ENCODE measurements around the gene CHPT1.

CHPT1 gene

GRCh38 chr12:101685092-101685491 is 12.3 kb upstream of the CHPT1 start:
- DNase-seq (ENCODE audit: low spot score), result no peak

- DNase-seq (ENCODE audit: low spot score), result no peak
These were observed 11.3 kb upstream of the CHPT1 start for GRCh38 chr12:101686176-101686575.

DNA sequence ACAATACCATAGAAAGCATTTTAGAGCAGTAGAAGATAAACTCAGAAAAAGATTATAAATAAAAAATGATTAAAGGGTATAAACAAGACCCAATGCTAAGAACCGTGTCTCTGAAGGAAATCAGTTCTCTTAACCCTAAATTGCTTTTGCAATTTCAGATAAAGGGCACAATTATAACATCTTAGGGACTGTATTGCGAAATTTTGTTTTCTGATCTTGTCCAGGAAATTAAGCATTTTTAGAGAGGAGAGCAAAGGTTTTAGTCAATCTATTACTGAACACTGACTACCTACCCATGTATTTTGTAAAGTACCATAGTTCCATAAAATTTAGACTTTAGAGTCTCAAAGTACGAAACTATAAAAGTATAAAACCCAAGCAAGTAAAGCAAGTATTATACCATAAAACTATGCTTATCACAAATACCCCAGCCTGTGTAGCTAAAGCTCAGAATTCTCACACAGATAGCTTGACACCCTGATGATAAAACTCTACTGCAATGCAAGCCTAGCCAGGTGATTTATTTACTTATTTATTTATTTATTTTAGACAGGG is 6.8 kb upstream of the CHPT1 start:
- no peak for DNase-seq (ENCODE audit: low spot score)

DNA sequence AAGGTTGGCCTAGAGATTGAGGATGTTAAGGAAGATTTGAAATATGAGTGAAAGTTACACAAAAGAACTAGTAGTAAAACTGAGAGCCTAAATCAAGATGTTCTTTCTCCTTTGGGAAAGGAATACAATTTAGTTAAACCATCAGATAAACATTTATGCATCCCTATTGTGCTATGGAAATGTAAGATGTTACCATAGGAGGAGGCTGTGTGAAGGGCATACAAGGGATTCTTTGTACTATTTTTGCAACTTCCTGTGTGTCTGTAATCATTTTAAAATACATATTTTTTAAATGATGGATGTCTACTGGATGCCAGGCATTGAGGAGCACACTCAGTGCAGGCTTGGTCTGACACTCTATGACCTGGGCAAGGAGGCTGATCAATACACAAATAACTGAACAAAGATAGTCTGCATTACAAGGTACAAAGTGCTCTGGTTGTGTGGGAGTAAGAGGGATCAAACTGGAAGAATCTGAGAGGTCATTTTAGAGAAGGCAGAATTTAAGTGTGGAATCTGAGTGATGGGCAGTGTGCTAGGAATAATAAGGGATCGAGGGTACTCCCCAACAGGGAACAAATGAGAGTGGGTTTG is 5.8 kb upstream of the CHPT1 start:
- DNase-seq (ENCODE audit: low spot score), result no peak

GRCh38 chr12:101694297-101694848 is 3.1 kb upstream of the CHPT1 start:
- DNase-seq (ENCODE audit: low spot score), result no peak

DNA sequence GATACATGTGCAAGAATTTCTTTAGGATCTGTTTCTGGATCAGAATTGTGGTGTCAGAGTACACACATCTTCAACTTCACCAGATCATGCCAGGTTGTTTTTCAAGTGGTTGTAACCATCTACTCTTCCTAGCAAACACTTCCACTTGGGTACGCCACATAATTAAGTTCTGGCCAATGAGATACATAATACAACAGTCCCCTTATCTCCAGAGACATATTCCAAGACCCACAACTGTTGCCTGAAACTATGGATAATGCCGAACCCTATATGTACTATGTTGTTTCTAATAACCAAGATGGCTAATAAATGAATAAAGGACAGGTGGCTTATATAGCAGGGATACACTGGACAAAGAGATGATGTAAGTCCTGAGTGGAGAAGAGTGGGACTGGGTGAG is 2.5 kb upstream of the CHPT1 start:
- no peak for DNase-seq (ENCODE audit: low spot score)

GRCh38 chr12:101695706-101696105 is 1.7 kb upstream of the CHPT1 start:
- no peak for DNase-seq (ENCODE audit: low spot score)

DNA sequence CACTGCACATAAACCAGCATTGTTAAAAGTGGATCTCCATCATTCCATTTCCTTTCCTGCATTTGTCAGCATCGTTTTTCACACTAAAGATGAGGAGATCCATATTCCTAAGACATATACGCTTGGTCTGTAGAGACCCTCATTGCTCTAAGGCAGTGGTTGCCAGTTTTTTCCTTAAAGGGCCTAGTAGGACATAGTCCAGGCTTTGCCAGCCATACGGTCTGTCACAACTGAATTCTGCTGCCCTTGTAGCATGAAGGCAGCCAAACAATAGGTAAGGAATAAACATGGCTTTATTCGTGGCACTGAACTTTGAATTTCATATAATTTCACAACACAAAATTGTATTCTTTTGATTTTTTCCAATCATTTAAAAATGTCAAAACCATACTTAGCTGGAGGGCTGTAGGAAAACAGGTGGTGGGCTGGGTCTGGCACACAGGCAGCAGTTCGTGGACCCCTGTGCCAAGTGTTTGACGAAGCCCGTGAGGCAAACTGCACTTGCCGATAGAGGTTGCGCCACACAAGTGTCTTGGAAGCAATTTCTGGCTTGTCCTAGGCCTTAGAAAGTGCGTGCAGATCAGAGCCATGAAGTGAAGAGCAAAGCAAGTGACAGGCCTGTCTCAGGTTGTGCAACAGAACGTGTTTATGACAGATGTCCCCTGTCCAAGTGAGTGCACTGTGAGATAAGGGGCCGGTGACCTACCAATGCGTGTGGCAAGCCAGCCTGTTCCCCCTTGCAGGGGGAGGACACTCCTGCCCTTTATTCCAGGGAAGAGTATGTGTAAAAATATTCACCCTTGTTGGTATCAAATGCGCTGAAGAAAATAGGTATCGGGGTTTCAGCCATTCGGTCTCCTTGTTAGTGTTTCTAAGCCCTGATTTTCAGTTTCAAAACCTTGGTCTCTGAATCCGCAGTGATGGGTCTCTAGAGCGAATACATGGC is 916 bp upstream of the CHPT1 start:
- peak; percentile 19 for DNase-seq (ENCODE audit: low spot score)

GRCh38 chr12:101697930-101698799 is 725 bp downstream of the CHPT1 start:
- DNase-seq (ENCODE audit: low spot score), result peak; percentile 79

- peak; percentile 41 for DNase-seq (ENCODE audit: low spot score)
These were observed 1.4 kb downstream of the CHPT1 start for GRCh38 chr12:101698800-101699347.

- DNase-seq (ENCODE audit: low spot score), result no peak
These were observed 2.9 kb downstream of the CHPT1 start for GRCh38 chr12:101700299-101700820.

- no peak for DNase-seq (ENCODE audit: low spot score)
These were observed 6.0 kb downstream of the CHPT1 start for GRCh38 chr12:101703487-101703886.

- no peak for DNase-seq (ENCODE audit: low spot score)
These were observed 9.0 kb downstream of the CHPT1 start for GRCh38 chr12:101706403-101706802.

DNA sequence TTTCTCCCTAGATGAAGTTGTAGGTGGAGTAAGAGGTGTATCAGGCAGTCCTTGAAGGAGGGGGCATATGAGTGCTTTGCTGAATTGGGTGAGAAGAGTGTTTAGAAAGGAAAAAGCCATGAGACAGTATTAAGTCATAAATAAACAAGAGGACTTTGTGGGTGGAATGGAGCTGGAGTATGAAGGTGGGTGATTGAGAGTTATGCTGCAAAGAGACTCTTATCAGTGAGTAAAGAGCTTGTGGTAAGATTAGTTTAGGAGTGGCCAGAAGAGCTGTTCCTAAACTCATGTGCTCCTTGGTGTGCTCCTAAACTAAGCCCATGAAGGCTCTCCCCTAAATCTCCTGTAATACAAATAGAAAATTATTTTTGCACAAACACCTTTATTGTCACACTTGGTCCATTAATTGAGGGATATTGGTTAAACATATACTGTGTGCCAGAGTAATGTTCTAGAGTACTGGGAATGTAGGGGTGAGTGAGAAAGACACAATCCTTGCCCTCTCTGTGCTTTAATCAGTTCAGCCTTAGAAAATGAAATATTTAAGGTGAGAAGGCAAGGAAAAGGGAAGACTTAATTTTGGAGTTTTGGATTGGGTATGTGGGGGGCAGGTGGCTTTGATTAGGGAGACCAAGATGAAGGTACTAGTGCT is 9.8 kb downstream of the CHPT1 start:
- DNase-seq (ENCODE audit: low spot score), result no peak

- DNase-seq (ENCODE audit: low spot score), result no peak
These were observed 12.8 kb downstream of the CHPT1 start for GRCh38 chr12:101710288-101710687.

GRCh38 chr12:101713059-101713682 is 15.7 kb downstream of the CHPT1 start:
- peak; percentile 6 for DNase-seq (ENCODE audit: low spot score)

- no peak for DNase-seq (ENCODE audit: low spot score)
These were observed 16.5 kb downstream of the CHPT1 start for GRCh38 chr12:101713930-101714329.

DNA sequence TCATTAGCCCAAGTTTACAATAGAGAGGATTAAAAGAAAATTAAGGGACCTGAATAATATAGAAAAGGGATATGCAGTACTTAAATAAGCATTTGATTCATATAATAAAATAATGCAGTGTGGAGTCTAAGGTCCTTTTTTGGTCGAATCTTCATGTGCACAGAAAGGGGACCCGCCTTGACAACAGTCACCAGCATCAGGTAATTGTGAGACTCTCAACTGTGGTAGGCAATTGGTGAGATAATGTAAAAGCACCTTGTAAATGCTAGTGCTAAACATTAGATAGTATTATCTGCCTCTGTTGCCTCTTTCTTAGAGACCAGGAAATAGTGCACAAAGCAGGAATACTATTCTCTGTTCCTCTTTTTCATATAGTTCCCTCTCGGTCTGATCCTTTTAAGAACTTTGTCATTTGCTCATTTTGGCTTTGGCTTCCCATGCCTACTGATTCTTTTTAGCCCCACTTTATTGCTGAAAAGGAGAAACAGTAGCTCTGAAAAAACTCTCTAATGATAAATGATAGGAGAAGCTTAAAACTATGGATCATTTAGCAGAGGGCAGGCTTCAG is 17.5 kb downstream of the CHPT1 start:
- no peak for DNase-seq (ENCODE audit: low spot score)

- DNase-seq (ENCODE audit: low spot score), result no peak
These were observed 22.1 kb downstream of the CHPT1 start for GRCh38 chr12:101719566-101719965.

GRCh38 chr12:101720118-101720517 is 22.7 kb downstream of the CHPT1 start:
- no peak for DNase-seq (ENCODE audit: low spot score)
